ENCODE results near the gene CCDC152. TPM values are rescaled to one million over a fixed set of nuclear protein-coding genes. Genes with fewer than 3 reads are reported as not detected.

CCDC152 gene
- total and polyA plus RNA-seq, 2 of the 13 experiments (the other 11 are each of a cell fraction or from before 2014, with no cell fraction given), result 0.20 to 0.36 TPM

DNA sequence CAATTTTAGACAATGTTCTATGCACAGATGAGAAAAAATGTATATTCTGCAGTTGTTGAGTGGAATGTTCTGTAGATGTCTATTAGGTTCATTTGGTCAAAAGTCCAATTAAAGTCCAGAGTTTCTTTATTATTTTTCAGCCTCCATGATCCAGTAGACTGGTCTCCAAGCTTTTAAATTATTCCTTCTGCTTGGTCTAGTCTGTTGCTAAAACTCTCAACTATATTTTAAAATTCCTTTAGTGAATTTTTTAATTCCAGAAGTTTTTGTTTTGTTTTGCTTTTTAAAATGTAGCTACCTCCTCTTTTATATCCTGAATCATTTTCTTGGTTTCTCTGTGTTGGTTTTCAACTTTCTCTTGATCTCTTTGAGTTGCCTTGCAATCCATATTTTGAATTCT, 30.5 kb downstream of the CCDC152 start:
- POLR2A ChIA-PET, result no interaction called here
- FAIRE-seq, result no peak
- CTCF ChIA-PET (ENCODE audit: low intra/inter-chr PET ratio, low total read pairs), result no interaction called here

DNA sequence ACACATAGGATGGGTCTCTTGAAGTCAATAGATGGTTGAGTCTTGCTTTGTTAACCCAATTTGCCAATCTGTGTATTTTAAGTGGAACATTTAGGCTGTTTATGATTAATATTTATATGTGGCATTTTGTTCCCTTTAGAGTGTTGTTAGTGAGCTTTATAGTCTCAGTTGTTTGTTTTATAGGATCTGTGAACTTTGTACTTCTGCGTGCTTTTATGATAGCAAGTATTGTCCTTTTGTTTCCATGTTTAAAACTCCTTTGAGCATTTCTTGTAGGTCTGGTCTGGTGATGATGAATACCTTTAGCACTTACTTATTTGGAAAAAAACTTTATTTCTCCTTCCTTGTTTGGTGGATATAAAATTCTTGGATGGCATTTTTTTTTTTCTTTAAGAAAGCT, 31.2 kb downstream of the CCDC152 start:
- no peak overlapping the region for H3K9ac ChIP-seq (ENCODE audit: insufficient read depth, low read depth, low read length)
- ChIA-PET CTCF (ENCODE audit: low intra/inter-chr PET ratio, low total read pairs) (no interaction called here), POLR2A (no interaction called here)
- 5% methylated on average over 1 of the region's 1 CpG for WGBS (ENCODE audit: low lambda C conversion rate)
- intact Hi-C loops (cut with micrococcal nuclease; ENCODE audit: unreplicated experiment) (no loop called here), in situ Hi-C loops (cut with HindIII; ENCODE audit: extremely low pct_ligation_motif_present, low pct_unique_long_range_greater_than_20kb) (no loop called here)
- H3K4me2 ChIP-seq (ENCODE audit: low read depth, low read length), result no peak overlapping the region
- H3K79me2 ChIP-seq (ENCODE audit: insufficient read depth, low read length), result no peaks in the 10 kb centered on the region
- no peaks in the 10 kb centered on the region for H4K20me1 ChIP-seq (ENCODE audit: insufficient read depth, low read length)
- H3K36me3 ChIP-seq (replicated peaks in 1 of 2; ENCODE audit: control insufficient read depth in 1 of 2, insufficient read depth in 2 of 2, low read length in 2 of 2), result no peaks in the 10 kb centered on the region
- no peak overlapping the region for H2AFZ ChIP-seq (ENCODE audit: low read length)
- H3K27me3 ChIP-seq (ENCODE audit: control insufficient read depth in 1 of 2, insufficient read depth in 2 of 2, low read length in 2 of 2), result no peaks in the 10 kb centered on the region; a peak in 1 of 5 replicates
- no TSS peak for BruUV-seq (replicated peaks)
- peaks cover 19% of the 10 kb centered on the region for H3K9me3 ChIP-seq (ENCODE audit: low read length)
- FAIRE-seq, result no peak
- no peaks in the 10 kb centered on the region for H3K4me1 ChIP-seq (ENCODE audit: insufficient read depth, low read length)
- H3K4me3 ChIP-seq (replicated peaks in 1 of 3; ENCODE audit: insufficient read depth in 1 of 3, low read depth in 2 of 3, low read length in 3 of 3), result no peak overlapping the region
- ATAC-seq, result no peak
- DNase-seq (ENCODE audit: low spot score), result no peak
- H3K27ac ChIP-seq (ENCODE audit: extremely low read length, insufficient read depth, low read length), result no peak overlapping the region
- TF ChIP-seq CBFB (CRISPR knock-in tag; IDR thresholded peaks at IDR 0.05), result no peak
- no peak for TF ChIP-seq ZFP1 (CRISPR knock-in tag; IDR thresholded peaks at IDR 0.05)

More for the DNA sequence above, 30.5 kb downstream of the CCDC152 start:
- peaks cover 19% of the 10 kb centered on the region for H3K9me3 ChIP-seq (ENCODE audit: low read length)
- H4K20me1 ChIP-seq (ENCODE audit: insufficient read depth, low read length), result no peaks in the 10 kb centered on the region
- no peak overlapping the region for H3K4me3 ChIP-seq (replicated peaks in 1 of 3; ENCODE audit: insufficient read depth in 1 of 3, low read depth in 2 of 3, low read length in 3 of 3)
- intact Hi-C loops (cut with micrococcal nuclease; ENCODE audit: unreplicated experiment), result no loop called here
- no peaks in the 10 kb centered on the region for H3K79me2 ChIP-seq (ENCODE audit: insufficient read depth, low read length)
- H3K36me3 ChIP-seq (replicated peaks in 1 of 2; ENCODE audit: control insufficient read depth in 1 of 2, insufficient read depth in 2 of 2, low read length in 2 of 2), result no peaks in the 10 kb centered on the region
- H3K27me3 ChIP-seq (ENCODE audit: control insufficient read depth in 1 of 2, insufficient read depth in 2 of 2, low read length in 2 of 2), result no peaks in the 10 kb centered on the region; a peak in 1 of 5 replicates
- H3K4me2 ChIP-seq (ENCODE audit: low read depth, low read length), result no peak overlapping the region
- H2AFZ ChIP-seq (ENCODE audit: low read length), result no peak overlapping the region
- H3K9ac ChIP-seq (ENCODE audit: insufficient read depth, low read depth, low read length), result no peak overlapping the region
- DNase-seq (ENCODE audit: low spot score), result no peak
- no TSS peak for BruUV-seq (replicated peaks)
- no peaks in the 10 kb centered on the region for H3K4me1 ChIP-seq (ENCODE audit: insufficient read depth, low read length)
- TF ChIP-seq ZNF160 (CRISPR knock-in tag; IDR thresholded peaks at IDR 0.05) (peak; percentile 93; the same call in 1 of the 2 replicates), ATF1 (CRISPR knock-in tag; IDR thresholded peaks at IDR 0.05) (no peak)
- H3K27ac ChIP-seq (ENCODE audit: extremely low read length, insufficient read depth, low read length), result no peak overlapping the region
- ATAC-seq, result no peak
- in situ Hi-C loops (cut with HindIII; ENCODE audit: extremely low pct_ligation_motif_present, low pct_unique_long_range_greater_than_20kb), result no loop called here

DNA sequence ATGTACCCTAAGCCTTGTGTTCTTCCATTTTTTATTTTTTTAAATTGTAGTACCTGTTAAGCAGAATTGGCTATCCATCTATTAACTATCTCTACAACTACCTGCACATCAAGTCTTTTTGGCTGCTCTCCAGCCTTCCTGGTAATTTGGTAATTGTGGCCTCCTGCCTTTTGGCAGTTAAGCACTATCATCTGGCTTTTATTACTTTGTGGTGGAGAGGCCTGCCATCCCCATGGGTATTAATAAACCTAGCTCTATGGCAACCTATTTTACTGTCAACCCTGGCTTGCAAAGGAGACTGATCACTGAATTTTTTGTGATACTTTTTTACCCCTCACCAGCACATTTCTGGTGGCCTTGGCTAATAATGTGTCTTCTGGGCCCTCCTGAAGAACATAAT, 34.5 kb downstream of the CCDC152 start:
- no peak overlapping the region for H3K4me2 ChIP-seq (ENCODE audit: low read depth, low read length)
- in situ Hi-C loops (cut with HindIII; ENCODE audit: extremely low pct_ligation_motif_present, low pct_unique_long_range_greater_than_20kb), result no loop called here
- H3K4me3 ChIP-seq (replicated peaks in 1 of 3; ENCODE audit: insufficient read depth in 1 of 3, low read depth in 2 of 3, low read length in 3 of 3), result no peak overlapping the region
- no peak overlapping the region for H2AFZ ChIP-seq (ENCODE audit: low read length)
- ChIA-PET POLR2A (no interaction called here), CTCF (ENCODE audit: low intra/inter-chr PET ratio, low total read pairs) (no interaction called here)
- no peaks in the 10 kb centered on the region for H3K36me3 ChIP-seq (replicated peaks in 1 of 2; ENCODE audit: control insufficient read depth in 1 of 2, insufficient read depth in 2 of 2, low read length in 2 of 2)
- DNase-seq (ENCODE audit: low spot score) (no peak), FAIRE-seq (no peak), ATAC-seq (no peak)
- no peaks in the 10 kb centered on the region; a peak in 1 of 5 replicates for H3K27me3 ChIP-seq (ENCODE audit: control insufficient read depth in 1 of 2, insufficient read depth in 2 of 2, low read length in 2 of 2)
- no peaks in the 10 kb centered on the region for H3K4me1 ChIP-seq (ENCODE audit: insufficient read depth, low read length)
- H3K79me2 ChIP-seq (ENCODE audit: insufficient read depth, low read length), result no peaks in the 10 kb centered on the region
- BruUV-seq (replicated peaks), result no TSS peak
- H3K9me3 ChIP-seq (ENCODE audit: low read length), result peaks cover 19% of the 10 kb centered on the region
- H3K9ac ChIP-seq (ENCODE audit: insufficient read depth, low read depth, low read length), result no peak overlapping the region
- intact Hi-C loops (cut with micrococcal nuclease; ENCODE audit: unreplicated experiment), result no loop called here
- no peaks in the 10 kb centered on the region for H4K20me1 ChIP-seq (ENCODE audit: insufficient read depth, low read length)
- no peak overlapping the region for H3K27ac ChIP-seq (ENCODE audit: extremely low read length, insufficient read depth, low read length)
- TF ChIP-seq ZFX (CRISPR knock-in tag; IDR thresholded peaks at IDR 0.05; ENCODE audit: low read depth), result no peak
- TF ChIP-seq PPARG (CRISPR knock-in tag; conservative IDR thresholded peaks at IDR 0.05), result no peak
- TF ChIP-seq ZNF10 (CRISPR knock-in tag; IDR thresholded peaks at IDR 0.05; ENCODE audit: borderline replicate concordance, low read depth), result no peak
- TF ChIP-seq, protein P1, sequence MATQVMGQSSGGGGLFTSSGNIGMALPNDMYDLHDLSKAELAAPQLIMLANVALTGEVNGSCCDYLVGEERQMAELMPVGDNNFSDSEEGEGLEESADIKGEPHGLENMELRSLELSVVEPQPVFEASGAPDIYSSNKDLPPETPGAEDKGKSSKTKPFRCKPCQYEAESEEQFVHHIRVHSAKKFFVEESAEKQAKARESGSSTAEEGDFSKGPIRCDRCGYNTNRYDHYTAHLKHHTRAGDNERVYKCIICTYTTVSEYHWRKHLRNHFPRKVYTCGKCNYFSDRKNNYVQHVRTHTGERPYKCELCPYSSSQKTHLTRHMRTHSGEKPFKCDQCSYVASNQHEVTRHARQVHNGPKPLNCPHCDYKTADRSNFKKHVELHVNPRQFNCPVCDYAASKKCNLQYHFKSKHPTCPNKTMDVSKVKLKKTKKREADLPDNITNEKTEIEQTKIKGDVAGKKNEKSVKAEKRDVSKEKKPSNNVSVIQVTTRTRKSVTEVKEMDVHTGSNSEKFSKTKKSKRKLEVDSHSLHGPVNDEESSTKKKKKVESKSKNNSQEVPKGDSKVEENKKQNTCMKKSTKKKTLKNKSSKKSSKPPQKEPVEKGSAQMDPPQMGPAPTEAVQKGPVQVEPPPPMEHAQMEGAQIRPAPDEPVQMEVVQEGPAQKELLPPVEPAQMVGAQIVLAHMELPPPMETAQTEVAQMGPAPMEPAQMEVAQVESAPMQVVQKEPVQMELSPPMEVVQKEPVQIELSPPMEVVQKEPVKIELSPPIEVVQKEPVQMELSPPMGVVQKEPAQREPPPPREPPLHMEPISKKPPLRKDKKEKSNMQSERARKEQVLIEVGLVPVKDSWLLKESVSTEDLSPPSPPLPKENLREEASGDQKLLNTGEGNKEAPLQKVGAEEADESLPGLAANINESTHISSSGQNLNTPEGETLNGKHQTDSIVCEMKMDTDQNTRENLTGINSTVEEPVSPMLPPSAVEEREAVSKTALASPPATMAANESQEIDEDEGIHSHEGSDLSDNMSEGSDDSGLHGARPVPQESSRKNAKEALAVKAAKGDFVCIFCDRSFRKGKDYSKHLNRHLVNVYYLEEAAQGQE (IDR thresholded peaks at IDR 0.05; ENCODE audit: borderline replicate concordance in 1 of 2, low read depth in 1 of 2, low read length in 2 of 2), result no peak
- no peak for TF ChIP-seq MAF1 (CRISPR knock-in tag; IDR thresholded peaks at IDR 0.05; ENCODE audit: borderline replicate concordance)
- TF ChIP-seq NFYC (CRISPR knock-in tag; IDR thresholded peaks at IDR 0.05), result no peak
- no peak for TF ChIP-seq LCORL (IDR thresholded peaks at IDR 0.05)
- no peak for TF ChIP-seq LCORL (CRISPR knock-in tag; IDR thresholded peaks at IDR 0.05)

Data from HepG2 (cell line).